Ammon's horn (tissue), 1 donor: ENCODE measurements around the gene RDH5.

ENCODE experiments used
- DNase-seq: peaks from one replicate; pipeline ENCODE4 v3.0.0-alpha.2; 2016; ENCODE audit warnings: low spot score

The RDH5 gene

DNA sequence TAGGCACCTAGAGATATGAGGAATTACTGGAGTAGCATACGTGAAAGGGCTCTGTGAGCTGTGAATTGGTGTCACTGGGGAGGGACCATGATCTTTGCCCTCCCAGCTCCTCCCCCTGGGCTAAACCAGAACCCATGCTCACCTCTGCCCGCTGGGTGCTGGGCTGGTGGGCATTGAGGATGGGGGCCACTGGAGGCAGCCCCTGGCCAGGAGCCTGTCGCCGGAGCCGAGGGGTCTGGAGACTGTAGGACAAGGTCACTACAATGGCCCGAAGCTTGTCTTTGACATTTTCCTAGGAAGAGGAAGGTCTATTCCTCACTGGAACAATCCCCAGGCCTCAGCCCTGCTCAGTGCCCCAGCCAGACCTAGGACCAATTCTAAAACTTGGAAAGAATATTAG, 24.1 kb upstream of the RDH5 start:
- no peak for DNase-seq

DNA sequence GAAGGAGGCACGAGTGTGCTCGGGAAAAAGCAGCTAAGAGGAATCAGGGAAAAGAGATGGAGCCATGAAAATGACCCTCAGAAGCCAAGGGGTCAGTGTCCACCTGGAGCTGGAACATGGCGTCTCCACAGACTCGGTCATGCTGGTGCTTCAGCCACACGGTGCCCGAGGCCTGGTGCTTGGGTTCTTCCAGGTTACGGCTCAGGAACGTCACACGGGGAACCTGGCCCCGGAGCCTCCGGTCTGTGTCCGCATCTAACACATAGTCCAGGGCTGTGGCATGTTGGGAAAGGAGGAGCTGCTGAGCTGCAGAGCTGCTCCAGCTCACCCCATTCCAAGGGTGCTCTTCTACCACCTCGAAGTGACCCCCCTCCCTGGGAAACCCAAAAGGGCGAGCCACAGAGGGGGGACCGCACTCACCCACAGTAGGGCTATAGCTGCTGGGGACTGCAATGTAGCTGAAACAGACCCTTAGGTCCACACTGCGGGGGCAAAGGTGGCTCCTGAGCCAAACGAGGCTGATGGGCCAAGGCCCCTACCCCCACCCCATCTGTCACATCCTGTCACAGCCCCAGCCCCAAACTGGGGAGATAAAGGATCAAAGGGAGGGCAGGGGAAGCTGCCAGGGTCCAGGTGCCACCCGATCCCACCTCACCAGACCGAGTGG, 23.3 kb upstream of the RDH5 start:
- no peak for DNase-seq

DNA sequence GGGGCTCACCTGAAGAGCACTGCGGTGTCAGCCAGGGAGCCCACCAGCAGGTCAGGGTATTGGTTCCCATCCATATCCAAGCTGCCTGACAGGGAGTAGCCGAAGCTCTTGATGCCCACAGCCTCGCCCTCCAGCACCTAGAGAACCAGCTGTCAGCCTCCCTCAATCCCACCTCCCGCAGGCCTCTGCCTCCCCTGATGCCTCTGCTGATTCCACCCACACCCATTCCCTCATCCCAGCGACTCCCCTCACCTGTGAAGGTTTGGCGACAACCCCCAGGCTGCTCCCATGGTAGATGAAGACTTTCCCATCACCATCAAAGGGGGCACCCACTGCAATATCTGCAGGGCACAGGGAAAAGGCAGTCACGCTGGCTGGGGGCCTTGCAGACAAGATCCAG, 22.5 kb upstream of the RDH5 start:
- no peak for DNase-seq

DNA sequence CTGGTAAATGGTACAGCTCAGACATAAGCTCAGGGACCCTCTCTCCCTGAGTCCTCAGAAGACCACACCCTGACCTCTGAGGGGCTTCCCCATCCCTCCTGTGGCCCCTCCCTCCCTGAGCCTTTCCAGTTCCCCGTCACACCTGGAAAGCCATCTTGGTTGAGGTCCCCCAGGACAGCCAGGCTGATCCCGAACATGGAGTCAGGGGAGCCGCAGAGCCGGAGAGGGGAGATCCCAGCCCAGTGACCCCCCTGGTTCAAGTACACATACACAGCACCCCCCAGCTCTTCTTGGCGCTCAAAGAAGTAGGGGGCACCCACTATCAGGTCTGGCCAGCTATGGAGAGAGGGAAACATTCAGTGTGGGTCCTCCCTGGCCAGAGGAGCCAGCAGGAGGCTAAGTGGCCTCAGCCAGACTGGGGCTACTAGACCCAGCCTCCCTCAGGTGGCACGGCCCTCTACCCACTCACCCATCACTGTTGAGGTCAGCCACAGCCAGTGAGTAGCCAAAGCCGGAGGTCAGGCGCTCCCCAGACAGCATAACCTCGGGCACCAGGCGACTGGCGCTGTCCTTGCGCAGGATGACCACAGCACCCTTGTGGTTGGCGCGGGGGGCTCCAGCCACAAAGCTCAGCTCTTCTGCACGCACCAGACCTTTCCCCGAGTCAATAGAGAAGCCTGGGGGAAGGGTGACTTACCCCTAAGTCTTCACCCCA, 21.8 kb upstream of the RDH5 start:
- no peak for DNase-seq

DNA sequence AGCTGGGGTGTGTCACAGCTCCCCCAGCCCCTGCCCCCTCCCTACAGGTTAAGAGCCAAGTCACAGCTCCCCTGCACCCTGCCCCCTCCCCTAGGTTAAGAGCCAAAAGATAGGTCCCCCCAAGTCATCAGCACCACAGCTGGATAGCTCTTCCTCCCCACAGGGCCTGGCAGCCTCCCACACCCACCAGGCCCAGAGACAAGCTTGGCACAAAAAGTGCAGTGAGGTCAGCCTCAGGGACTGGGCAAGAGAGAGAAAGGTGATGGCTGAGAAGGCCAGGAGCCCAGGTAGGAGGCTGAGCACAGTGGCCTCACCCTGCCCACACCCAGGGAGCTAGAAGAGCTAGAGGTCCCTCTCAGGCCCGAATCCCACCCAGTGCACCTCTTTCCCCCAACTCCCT, 21.2 kb upstream of the RDH5 start:
- DNase-seq: no peak

DNA sequence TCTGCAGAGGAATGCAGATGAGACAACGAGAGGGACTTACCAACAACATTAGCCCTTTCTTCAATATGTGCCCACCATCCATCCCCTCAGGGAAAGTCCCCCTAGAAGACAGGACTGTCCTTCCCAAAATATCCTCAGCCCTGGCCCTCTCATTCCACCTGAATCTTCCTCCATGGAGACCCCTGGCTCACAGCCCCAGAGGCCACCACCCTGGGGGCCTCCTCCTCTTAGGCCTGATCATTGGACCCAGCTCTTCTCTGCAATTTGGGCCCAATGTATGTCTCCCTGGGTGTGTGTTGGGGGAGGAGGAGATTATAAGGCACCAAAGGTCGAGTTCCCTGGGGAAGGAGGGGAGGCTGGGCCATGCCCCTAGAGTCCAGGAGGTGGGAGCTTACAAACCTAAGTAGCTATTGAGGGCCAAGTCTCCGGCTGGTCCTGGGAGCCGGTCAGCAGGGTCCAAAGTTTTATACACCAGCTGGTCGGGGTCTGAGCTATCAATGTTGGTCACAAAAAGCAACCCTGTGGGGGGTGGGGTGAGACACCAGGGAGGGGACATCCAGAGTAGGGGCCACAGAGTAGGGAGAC, 20.6 kb upstream of the RDH5 start:
- DNase-seq: no peak

DNA sequence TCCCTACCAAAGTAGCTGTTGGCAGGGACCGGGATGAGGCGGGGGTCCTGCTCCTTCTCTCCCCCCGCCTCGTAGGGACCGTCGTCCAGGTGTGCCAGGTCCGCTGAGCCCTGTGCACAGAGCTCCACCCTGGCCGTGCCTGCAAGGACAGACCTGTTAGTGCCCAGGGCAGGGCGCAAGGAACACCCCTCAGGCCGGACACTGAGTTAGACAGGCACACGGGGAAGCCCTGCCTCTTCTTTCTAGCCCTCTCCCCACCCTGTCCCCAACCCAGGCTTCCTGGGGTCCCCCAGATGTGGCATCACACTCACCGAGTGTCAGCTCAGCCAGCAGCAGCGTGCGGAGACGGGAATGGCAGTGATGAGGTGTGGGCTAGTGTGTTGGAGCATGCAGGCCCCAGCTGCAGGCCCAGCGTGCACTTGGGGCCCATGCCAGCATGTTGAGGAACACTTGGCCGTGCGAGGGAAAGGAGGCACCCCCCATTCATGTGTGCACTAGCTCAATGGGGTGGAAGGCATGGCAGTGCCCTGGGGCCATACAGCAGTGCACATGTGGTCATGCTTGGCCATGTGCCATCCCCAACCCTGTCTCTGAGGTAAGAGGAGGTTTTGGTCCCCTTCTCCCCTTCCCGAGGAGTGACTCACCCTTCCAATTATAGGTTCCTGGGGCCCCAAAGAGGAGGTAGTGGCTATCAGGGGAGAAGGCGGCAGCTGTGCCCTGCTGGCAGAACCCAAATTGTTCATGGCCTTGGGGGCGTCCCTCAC, 19.8 kb upstream of the RDH5 start:
- no peak for DNase-seq

DNA sequence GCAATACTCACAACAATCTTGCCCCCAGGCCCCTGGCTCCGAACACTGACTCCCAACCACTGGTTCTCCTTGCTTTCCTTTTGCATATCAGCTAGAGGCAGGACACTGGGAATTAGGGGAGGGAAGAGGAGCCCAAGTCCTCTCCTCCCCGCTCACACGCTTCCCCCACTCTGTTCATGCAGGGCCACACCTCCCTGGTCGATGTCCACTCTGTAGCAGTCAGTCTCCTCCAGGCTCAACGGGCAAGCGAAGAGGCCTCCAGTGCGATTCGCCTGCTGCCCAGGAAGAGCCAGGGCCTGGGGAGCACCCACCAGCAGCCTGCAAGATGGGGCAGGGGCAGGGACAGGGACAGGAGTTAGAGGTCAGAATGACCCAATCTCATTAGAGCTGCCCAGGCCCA, 17.3 kb upstream of the RDH5 start:
- no peak for DNase-seq

DNA sequence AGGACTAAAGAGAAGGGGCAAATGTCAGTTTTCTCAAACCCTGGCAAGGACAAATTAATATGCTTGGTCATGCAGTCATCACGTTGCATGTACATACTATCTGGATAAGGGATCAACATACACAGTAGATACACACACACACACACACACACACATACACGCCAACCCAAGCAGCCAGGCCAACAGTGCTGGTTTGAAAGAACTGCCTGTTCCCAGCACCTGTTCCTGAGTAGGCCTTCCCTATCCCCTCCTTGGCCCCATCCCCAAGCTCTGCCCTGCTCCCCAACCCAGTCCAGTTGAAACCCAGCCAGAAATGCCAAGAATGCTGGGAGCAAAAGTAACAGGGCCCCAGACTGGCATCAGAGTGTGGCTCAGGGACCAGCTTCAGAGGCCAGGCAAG, 16.9 kb upstream of the RDH5 start:
- DNase-seq: no peak

DNA sequence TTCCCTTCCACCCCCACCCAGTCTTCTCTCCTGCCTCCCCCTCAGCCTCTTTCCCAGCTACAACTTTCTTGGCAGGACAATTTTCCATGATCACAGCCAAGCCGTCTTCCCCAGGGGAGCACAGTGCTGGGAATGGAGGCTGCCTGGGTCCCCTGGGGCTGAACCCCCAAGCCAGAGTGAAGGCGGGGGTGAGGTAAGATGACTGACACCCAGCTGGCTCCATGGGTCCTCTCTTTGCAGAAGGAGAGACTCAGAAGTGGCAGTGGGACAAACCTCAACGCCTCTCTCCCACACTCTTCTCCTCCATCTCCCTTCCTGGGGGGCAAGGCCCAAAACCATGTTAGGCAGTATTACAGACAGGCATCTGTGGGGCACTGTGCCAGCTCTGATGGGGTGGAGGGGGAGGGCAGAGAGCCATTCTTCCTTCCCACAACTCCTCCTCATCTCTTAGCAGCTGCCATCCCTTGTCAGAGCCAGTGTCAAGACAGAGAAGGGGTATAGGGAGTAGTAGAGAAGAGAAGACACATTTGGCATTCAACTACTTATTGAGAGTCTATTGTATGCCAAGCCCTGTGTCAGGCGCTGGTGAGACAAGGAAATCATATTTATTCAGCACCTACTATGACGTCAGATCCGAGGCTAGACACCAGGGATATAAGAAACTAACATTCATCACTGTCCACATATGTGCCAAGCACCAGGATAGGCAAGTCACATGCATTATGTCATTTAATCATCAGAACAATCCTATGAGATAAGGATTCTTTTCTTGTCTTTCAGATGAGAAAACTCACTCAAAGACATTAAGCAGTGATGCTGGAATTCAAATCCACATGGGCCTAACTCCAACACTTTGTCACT, 16.1 kb upstream of the RDH5 start:
- no peak for DNase-seq

DNA sequence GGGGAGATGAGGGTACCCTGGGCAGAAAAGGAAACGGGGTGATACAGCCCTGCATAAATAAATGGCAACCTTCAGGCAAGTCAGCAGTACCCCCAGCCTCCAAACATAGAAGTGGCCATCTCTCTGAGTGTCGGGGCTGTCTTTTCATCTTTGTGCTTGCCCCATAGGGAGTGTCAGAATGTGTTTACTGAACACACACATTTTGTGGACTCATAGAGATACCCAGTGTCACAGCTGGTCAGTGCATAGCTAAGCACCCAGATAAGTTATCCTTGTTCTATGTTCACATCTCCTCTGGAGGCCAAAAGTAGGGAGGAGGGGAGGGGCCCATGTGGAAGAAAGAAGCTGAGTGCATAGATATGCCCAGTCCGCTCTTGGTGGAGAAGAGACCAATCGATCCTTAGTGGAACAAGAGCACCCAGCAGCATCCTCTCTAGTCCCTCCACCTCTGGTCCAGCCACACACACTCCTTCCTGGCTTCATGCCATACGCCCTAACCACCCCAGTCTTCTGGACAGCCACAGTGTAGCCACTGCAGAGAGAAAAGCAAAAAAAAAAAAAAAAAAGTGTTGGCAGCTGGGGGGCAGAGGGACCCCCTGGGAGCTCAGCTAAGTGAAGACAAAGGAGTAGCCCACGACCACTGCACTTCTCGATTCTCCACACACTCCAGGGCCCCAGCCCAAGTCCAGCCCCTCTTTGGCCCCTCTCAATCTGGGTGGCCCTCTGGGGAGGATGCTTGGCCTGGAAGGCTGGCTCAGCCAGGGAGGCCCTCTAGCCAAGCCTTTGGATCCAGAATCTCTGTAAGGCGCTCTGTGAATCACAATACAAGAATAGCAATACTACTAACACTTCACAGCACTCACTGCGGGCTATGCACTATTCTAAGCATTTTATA, 15.1 kb upstream of the RDH5 start:
- DNase-seq: no peak

DNA sequence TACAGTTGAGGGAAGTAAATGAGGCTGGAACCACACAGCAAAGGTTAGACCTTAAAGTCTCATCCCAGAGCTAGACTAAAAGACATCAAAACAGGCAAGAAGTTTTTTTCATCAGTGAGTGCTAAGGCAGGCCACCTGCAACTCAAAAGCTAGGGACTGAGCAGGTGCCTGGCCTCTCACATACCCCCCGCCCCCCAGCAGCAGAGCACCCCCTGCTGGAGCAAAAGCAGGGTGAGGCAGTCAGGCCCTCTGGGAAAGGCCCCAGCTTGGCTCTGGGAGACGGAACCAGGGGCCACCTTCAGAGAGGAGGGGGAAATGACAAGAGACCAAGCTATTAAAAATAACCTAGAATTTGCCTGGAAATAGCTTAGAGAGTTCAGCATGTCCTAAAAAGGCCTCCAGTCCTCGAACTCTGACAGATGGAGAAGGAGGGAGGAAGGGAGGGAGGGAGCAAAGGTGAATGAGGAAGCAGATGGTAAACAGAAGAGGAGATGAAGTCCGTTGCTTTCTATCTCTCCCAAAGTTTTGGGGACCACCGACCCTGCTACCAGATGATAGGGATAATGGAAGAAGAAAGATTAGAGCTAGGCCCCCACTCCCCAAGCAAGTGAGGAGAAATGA, 14.3 kb upstream of the RDH5 start:
- no peak for DNase-seq

DNA sequence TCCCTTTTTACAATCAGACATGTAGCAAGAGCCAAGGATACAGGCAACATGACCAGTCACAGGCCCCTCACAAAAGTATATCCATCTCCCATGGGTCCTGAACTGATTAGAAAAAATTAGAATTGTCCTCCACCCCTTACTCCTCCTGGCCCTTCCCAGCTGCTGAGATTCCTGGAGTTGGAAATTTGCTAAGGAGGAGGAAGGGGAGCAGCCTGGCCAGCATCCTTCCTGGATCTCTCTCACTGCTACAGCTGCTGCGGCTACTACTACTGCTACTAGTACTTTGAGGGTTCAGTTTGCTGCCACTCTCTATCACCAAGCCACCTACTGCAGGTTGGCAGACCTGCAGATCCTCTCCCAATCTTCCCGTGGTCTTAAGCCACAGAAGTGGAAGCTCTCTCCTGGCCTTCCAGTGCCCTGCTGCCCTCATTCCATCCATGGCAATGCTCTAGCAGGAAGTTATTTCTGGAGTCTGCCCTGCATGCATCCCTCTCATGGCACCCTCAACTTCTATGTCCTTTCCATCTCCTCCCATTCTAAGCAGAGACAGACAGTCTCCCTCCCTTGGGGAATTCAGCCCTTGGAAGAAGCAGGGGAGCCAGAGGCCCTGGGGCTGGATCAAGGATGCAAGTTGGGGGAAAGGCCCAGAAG, 13.5 kb upstream of the RDH5 start:
- no peak for DNase-seq

DNA sequence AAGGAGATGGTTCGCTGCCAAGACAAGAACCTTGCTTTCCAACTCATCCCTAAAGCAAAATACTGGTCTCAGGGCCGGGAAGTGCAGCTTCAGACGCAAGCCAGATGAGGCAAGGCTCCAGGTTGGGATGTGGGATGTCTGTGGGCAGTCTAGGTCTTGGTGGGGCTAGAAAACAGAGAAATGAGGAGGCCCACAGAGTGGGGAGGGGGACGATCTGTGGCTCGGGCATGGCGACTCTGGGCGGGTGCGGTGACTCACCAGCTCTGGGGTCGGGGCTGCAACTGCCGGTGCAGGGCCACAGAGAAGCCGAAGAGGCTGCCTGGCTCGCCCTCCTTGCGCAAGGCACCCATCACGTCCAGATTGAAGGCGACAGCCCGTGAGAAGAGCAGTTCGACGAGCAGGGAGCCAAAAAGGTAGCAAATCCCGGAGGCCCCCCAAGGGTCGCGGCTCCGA, 12.9 kb upstream of the RDH5 start:
- DNase-seq: no peak

DNA sequence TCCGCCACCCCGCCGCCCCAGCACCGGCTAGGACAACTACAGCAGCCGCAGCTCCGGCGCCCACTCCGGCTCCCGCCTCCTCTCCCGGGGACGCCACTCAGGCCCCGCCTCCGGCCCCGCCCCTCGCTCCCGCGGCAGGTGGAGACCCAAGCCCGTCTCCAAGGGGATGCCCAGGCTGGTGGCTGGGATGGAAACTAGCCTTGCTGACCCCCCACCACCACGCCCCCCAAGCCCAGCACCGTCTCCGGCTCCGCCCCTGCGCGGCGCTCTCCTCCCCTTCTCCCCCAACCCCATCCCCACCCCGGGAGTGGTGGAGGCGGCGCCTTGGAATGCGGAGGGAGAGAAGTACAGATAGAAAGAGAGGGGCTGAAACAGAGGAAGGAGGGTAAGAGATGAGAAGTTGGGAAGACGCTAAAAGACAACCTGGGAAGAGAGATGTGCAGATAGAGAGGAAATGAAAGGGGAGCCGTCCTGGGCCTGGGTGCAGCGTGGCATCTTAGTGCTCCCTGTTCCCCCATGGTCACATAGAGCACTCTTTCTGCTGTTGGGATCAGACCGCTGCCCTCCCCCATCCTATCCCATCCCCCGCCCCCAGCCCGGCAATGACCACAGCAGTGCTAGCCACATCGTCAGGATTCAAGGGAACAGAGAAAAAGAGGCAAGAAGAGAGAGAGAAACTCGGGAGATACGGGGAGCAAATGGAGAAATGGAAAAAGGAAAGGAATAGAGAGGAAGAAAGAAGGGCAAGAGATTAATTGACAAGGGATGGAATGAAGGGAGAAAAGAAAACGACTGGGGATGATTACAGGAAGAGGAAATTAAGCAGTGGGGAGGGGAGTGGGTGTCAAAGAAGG, 12.1 kb upstream of the RDH5 start, which contains the start of gene ITGA7:
TSS of gene ITGA7 (minus strand) at position 64 of the 854 bp plus-strand sequence. CDS start 222 bp downstream, outside the sequence.
- peak; percentile 78 for DNase-seq

DNA sequence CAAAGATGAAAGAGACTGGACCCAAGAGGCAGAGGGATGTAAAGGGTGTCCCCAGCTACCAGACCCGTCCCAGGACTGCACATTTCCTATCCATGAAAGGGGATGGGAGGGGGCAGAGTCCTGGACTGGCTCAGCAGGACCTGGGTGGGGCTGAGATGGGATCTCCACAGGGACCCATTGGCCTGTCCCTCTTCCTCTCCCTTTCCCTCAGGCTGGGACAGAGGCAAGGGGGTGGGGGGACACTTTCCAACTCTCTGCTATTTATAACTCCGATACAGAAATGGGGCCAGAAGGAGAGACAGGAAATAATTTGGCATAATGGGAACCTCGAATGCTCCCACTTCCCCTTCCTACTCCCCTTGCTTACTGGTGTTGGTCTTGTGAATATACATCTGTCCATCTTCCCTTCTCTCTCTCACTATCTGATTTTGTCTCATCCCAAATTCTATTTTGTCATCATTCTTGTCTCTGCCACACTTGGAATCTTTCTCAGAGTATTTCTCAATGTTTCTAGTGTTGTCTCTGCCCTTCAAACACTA, 11.4 kb upstream of the RDH5 start:
- DNase-seq: no peak

DNA sequence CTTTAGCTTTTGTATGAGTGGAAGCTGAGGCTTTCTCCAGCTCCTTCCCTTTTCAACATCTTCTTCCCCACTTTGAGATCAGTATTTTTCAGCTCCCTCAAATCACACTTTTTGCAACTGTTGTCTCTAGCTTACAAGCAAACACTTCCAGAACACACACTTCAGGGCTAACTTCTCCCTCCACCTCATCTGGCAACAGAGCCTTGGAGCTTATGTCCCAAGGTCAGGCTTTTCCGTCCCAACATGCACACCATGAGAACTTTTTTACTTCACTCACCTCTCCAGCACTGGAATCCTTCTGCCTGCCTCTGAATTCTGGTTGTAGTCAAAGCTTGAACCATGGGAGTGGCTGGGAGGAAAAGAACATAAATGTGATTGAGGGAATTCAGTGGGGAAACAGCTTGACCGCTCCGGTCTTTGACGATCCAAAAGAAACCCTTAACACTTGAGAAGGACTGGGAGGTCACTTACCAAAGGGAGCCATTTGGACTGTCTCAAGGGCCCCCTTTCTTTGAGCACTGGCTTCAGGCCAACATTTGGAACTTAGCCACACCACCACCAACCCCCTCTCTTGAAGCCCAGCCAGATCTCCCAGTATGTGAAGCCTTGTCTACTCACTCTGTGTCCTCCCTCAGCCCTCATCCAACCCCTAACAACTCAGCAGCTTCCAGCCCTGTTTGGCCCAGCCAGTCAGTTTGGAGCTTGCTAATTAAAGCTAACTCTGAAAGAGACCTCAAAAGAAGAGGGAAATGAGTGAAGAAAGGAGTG, 8.2 kb upstream of the RDH5 start:
- no peak for DNase-seq
